Uterus (tissue), 2 donors: Measurements from ENCODE around the gene LPAR1.

Source experiments
- POLR2A ChIP-seq, 2 donors: fragments of 450-650 bp; IDR thresholded peaks; one replicate each; pipeline ENCODE4 v1.6.1; 2016; ENCODE audit warnings: antibody characterized with exemption in 2 of 2, mild to moderate bottlenecking in 1 of 2, moderate library complexity in 1 of 2
- TF ChIP-seq, protein P1 (sequence below), 4 experiments: fragments of 200-600 bp in 2 of 4; fragments of 450-650 bp in 2 of 4; sonication (generic) in 2 of 4; IDR thresholded peaks; one replicate each; pipeline ENCODE4 v1.5.1; 2016 to 2019; ENCODE audit warnings: antibody characterized with exemption in 4 of 4, mild to moderate bottlenecking in 2 of 4, moderate library complexity in 1 of 4

DNA sequence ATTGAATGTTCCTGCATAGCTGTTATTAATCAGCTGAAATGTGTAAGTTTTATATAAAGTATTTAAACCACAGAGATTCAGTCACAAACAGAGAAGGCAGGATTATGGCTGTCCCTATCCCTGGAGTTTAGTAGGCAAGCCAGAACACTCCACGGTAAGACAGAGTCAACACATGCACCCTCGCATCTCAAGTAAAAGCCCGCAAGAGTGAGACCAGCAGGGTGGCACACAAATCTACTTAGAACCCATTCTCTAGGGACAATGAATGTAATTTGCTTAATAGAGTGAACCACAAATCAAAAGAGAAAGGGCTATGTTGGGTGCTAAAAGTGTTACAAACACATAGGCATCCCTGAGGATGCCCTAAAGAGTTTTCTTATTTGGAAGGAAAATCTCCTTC, 35.1 kb downstream of the LPAR1 start:
- TF ChIP-seq, protein P1, sequence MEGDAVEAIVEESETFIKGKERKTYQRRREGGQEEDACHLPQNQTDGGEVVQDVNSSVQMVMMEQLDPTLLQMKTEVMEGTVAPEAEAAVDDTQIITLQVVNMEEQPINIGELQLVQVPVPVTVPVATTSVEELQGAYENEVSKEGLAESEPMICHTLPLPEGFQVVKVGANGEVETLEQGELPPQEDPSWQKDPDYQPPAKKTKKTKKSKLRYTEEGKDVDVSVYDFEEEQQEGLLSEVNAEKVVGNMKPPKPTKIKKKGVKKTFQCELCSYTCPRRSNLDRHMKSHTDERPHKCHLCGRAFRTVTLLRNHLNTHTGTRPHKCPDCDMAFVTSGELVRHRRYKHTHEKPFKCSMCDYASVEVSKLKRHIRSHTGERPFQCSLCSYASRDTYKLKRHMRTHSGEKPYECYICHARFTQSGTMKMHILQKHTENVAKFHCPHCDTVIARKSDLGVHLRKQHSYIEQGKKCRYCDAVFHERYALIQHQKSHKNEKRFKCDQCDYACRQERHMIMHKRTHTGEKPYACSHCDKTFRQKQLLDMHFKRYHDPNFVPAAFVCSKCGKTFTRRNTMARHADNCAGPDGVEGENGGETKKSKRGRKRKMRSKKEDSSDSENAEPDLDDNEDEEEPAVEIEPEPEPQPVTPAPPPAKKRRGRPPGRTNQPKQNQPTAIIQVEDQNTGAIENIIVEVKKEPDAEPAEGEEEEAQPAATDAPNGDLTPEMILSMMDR (IDR thresholded peaks at IDR 0.05), result no peak
- TF ChIP-seq POLR2A (IDR thresholded peaks at IDR 0.05), result no peak
